GM21381 (cell line): ENCODE results near the gene GAGE13.
A peak's percentile ranks its signal among the peaks of the same experiment; 100 is the strongest.
"Not testable (repeated sequence)": the region's sequence is repeated elsewhere in the genome, so short reads cannot be mapped to it uniquely, and the experiment has no call there.

ENCODE experiments used
- ATAC-seq: cut with Tn5 transposase; IDR thresholded peaks from one replicate; pipeline ENCODE4 v1.9.1; 2021; ENCODE audit warnings: mild to moderate bottlenecking, moderate library complexity; ENCODE audit not compliant: unreplicated experiment

Gene GAGE13

GRCh38 chrX:49331282-49331681 lies at the start of gene GAGE13:
Gene GAGE13 (plus strand): TSS chrX:49331582. CDS start chrX:49332738, 1,156 bp downstream.
- ATAC-seq = not testable (repeated sequence)

GRCh38 chrX:49282647-49283011 lies 48.8 kb upstream of the GAGE13 start:
- ATAC-seq = no peak

- ATAC-seq = no peak
Observed at GRCh38 chrX:49284212-49284611, 47.2 kb upstream of the GAGE13 start.

GRCh38 chrX:49286136-49286535 lies 45.2 kb upstream of the GAGE13 start:
- no peak for ATAC-seq

GRCh38 chrX:49286581-49286980 lies 44.8 kb upstream of the GAGE13 start:
- no peak for ATAC-seq

- ATAC-seq = no peak
Observed at GRCh38 chrX:49287665-49288064, 43.7 kb upstream of the GAGE13 start.

- no peak for ATAC-seq
Observed at GRCh38 chrX:49290215-49290614, 41.2 kb upstream of the GAGE13 start.

- ATAC-seq = peak; percentile 60
Observed at GRCh38 chrX:49291615-49292337, 39.6 kb upstream of the GAGE13 start.

- no peak for ATAC-seq
Observed at GRCh38 chrX:49292400-49293362, 38.7 kb upstream of the GAGE13 start.

- not testable (repeated sequence) for ATAC-seq
Observed at GRCh38 chrX:49299293-49299692, 32.1 kb upstream of the GAGE13 start.

- no peak for ATAC-seq
Observed at GRCh38 chrX:49300703-49301102, 30.7 kb upstream of the GAGE13 start.

- no peak for ATAC-seq
Observed at GRCh38 chrX:49303346-49303745, 28.0 kb upstream of the GAGE13 start, which contains the start of gene GAGE10. Gene GAGE10 (plus strand): TSS chrX:49303646. CDS start chrX:49304860, 1,214 bp downstream.

- ATAC-seq = not testable (repeated sequence)
Observed at GRCh38 chrX:49307775-49308174, 23.6 kb upstream of the GAGE13 start.

- ATAC-seq = no peak
Observed at GRCh38 chrX:49308604-49309269, 22.6 kb upstream of the GAGE13 start.

- no peak for ATAC-seq
Observed at GRCh38 chrX:49309401-49309981, 21.9 kb upstream of the GAGE13 start.

- ATAC-seq = no peak
Observed at GRCh38 chrX:49310371-49310770, 21.0 kb upstream of the GAGE13 start.

GRCh38 chrX:49312176-49312575 lies 19.2 kb upstream of the GAGE13 start:
- ATAC-seq = no peak

- ATAC-seq = no peak
Observed at GRCh38 chrX:49316085-49316484, 15.3 kb upstream of the GAGE13 start.

GRCh38 chrX:49321737-49322136 lies 9.6 kb upstream of the GAGE13 start, which contains the start of gene GAGE12J:
Gene GAGE12J (plus strand): TSS chrX:49322037. CDS start chrX:49323194, 1,157 bp downstream.
- not testable (repeated sequence) for ATAC-seq

- ATAC-seq = not testable (repeated sequence)
Observed at GRCh38 chrX:49322266-49322665, 9.1 kb upstream of the GAGE13 start.

- not testable (repeated sequence) for ATAC-seq
Observed at GRCh38 chrX:49323735-49324134, 7.6 kb upstream of the GAGE13 start.
